GM19468 (cell line): ENCODE measurements around the gene APOA1.
"Not testable (repeated sequence)": the region's sequence is repeated elsewhere in the genome, so short reads cannot be mapped to it uniquely, and the experiment has no call there.

Experiments used
- ATAC-seq: cut with Tn5 transposase; IDR thresholded peaks from one replicate; pipeline ENCODE4 v1.9.1; 2021; ENCODE audit warnings: mild to moderate bottlenecking, moderate library complexity, moderate number of reproducible peaks; ENCODE audit not compliant: unreplicated experiment; ENCODE audit errors: extremely low read depth

APOA1 gene

GRCh38 chr11:116822575-116822974, 14.8 kb downstream of the APOA1 start:
- no peak for ATAC-seq

GRCh38 chr11:116821050-116821918, 16.1 kb downstream of the APOA1 start:
- ATAC-seq = no peak

- no peak for ATAC-seq
Measured at GRCh38 chr11:116819049-116819448, 18.4 kb downstream of the APOA1 start.

- no peak for ATAC-seq
Measured at GRCh38 chr11:116814502-116814901, 22.9 kb downstream of the APOA1 start.

- no peak for ATAC-seq
Measured at GRCh38 chr11:116813781-116814471, 23.5 kb downstream of the APOA1 start.

- no peak for ATAC-seq
Measured at GRCh38 chr11:116813170-116813569, 24.3 kb downstream of the APOA1 start.

GRCh38 chr11:116812109-116812508, 25.3 kb downstream of the APOA1 start:
- no peak for ATAC-seq

GRCh38 chr11:116811194-116811593, 26.2 kb downstream of the APOA1 start:
- no peak for ATAC-seq

- no peak for ATAC-seq
Measured at GRCh38 chr11:116808262-116809175, 28.9 kb downstream of the APOA1 start.

- ATAC-seq = no peak
Measured at GRCh38 chr11:116807601-116808261, 29.7 kb downstream of the APOA1 start.

- ATAC-seq = no peak
Measured at GRCh38 chr11:116804001-116804400, 33.4 kb downstream of the APOA1 start.

GRCh38 chr11:116801662-116802061, 35.8 kb downstream of the APOA1 start:
- ATAC-seq = not testable (repeated sequence)

- no peak for ATAC-seq
Measured at GRCh38 chr11:116800610-116801009, 36.8 kb downstream of the APOA1 start.

GRCh38 chr11:116798368-116798767, 39.1 kb downstream of the APOA1 start:
- ATAC-seq = no peak

GRCh38 chr11:116797816-116798215, 39.6 kb downstream of the APOA1 start:
- no peak for ATAC-seq

- ATAC-seq = no peak
Measured at GRCh38 chr11:116796548-116796947, 40.9 kb downstream of the APOA1 start.

GRCh38 chr11:116794851-116795250, 42.6 kb downstream of the APOA1 start:
- ATAC-seq = no peak

- ATAC-seq = no peak
Measured at GRCh38 chr11:116793772-116794097, 43.7 kb downstream of the APOA1 start.

GRCh38 chr11:116792869-116793771, 44.3 kb downstream of the APOA1 start:
- ATAC-seq = no peak
